Measurements from ENCODE around the gene EYA3. TPM values are rescaled to one million over a fixed set of nuclear protein-coding genes. Genes with fewer than 3 reads are reported as not detected.

The EYA3 gene
- total and polyA plus RNA-seq, 8 donors = 22.9 to 33.0 (median 29.1) TPM

- intact Hi-C loops (cut with DNase I) = no loop called here
- Histone ChIP-seq H3K27me3 (no peaks in the 10 kb centered on the region), H3K4me3 (no peak overlapping the region), H3K27ac (peak overlapping the region; percentile 79 to 96), H3K36me3 (no peaks in the 10 kb centered on the region), H3K9me3 (no peaks in the 10 kb centered on the region), H3K4me1 (peaks cover 6 to 73% of the 10 kb centered on the region in 2 donors)
- DNase-seq (peak in 2 of 4 donors; percentile 9 to 76), ATAC-seq (peak; percentile 86)
- TF ChIP-seq, protein P1, sequence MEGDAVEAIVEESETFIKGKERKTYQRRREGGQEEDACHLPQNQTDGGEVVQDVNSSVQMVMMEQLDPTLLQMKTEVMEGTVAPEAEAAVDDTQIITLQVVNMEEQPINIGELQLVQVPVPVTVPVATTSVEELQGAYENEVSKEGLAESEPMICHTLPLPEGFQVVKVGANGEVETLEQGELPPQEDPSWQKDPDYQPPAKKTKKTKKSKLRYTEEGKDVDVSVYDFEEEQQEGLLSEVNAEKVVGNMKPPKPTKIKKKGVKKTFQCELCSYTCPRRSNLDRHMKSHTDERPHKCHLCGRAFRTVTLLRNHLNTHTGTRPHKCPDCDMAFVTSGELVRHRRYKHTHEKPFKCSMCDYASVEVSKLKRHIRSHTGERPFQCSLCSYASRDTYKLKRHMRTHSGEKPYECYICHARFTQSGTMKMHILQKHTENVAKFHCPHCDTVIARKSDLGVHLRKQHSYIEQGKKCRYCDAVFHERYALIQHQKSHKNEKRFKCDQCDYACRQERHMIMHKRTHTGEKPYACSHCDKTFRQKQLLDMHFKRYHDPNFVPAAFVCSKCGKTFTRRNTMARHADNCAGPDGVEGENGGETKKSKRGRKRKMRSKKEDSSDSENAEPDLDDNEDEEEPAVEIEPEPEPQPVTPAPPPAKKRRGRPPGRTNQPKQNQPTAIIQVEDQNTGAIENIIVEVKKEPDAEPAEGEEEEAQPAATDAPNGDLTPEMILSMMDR (IDR thresholded peaks at IDR 0.05) = no peak
Measured at GRCh38 chr1:28135371-28136168, 47.2 kb upstream of the EYA3 start.

- DNase-seq = no peak
- ATAC-seq = no peak
- Histone ChIP-seq H3K9me3 (no peaks in the 10 kb centered on the region), H3K27ac (peak overlapping the region; percentile 79 to 96), H3K36me3 (no peaks in the 10 kb centered on the region), H3K27me3 (no peaks in the 10 kb centered on the region), H3K4me3 (no peak overlapping the region), H3K4me1 (peaks cover 6 to 66% of the 10 kb centered on the region in 2 donors)
- TF ChIP-seq, protein P1 (IDR thresholded peaks at IDR 0.05) = no peak
- intact Hi-C loops (cut with DNase I) = no loop called here
Measured at GRCh38 chr1:28134651-28135207, 46.3 kb upstream of the EYA3 start.

DNA sequence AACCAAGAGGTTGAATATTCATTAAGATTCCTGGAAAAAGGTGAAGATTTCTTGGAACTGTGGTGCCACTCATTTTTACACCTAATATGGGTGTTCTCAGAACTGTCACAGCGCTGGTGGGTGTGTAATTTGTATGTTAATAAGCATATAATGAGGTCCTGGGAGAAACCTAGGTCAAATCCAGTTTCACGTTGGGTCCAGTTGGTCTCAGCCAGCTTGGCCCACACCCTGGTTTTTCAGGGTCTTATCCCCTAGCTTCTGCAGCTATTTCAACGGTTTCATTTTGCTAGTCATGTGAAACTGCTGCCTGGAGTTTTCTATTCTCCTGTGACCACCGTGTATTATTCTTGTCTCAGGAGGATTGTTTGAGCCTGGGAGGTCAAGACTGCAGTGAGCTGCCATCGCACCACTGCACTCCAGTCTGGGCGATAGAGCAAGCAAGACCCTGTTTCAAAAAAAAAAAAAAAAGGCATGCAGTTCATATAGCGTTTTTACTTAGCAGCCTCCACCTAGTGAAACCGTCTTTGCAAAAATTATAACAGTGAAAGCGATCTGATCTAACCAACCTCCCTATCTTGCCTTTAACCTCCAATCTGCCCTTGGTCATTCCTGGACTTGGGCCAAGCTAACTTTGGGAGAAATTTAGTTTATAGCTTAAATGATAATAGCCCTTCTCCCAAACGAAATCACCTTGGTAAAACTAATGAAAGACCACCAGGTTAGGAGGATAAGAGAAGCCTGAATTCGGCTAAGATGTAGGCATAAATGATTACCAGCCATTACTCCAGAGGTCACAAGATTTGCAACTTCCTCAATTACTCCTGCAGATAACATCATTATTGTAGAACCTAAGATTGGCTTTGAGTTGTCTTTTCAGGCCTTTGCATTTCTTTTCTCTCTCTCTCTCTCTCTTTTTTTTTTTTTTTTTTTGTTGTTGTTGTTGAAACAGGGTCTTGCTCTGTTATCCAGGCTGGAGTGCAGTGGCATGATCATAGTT is 44.1 kb upstream of the EYA3 start:
- peak overlapping the region in 1 of 2 donors; percentile 28 for H3K27ac ChIP-seq
- no peaks in the 10 kb centered on the region for H3K9me3 ChIP-seq
- H3K4me3 ChIP-seq = no peak overlapping the region
- TF ChIP-seq, protein P1 (IDR thresholded peaks at IDR 0.05) = no peak
- H3K36me3 ChIP-seq = no peaks in the 10 kb centered on the region
- DNase-seq (no peak), ATAC-seq (no peak)
- peaks cover 6 to 64% of the 10 kb centered on the region in 2 donors for H3K4me1 ChIP-seq
- no peaks in the 10 kb centered on the region for H3K27me3 ChIP-seq
- intact Hi-C loops (cut with DNase I) = no loop called here

DNA sequence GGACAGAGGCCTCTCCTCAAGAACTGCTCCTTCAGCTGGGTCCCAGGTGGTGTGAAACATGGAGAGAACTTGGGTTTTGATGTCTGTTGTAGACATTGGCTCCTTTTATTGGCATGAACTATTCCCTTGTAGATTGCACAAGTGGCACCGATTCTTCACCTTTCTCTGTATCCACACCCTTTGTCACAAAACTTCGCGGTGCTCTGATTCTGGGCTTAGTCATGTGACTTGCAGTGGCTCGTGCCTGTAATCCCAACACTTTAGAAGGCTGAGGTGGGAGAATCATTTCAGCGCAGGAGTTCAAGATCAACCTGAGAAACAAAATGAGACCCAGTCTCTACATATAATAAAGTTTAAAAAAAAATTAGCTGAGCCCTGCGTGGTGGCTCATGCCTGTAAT is 42.5 kb upstream of the EYA3 start:
- H3K27me3 ChIP-seq = no peaks in the 10 kb centered on the region
- H3K27ac ChIP-seq = no peak overlapping the region
- H3K4me1 ChIP-seq = peaks cover 3 to 58% of the 10 kb centered on the region in 2 donors
- no peak overlapping the region for H3K4me3 ChIP-seq
- DNase-seq (no peak), ATAC-seq (no peak)
- intact Hi-C loops (cut with DNase I) = no loop called here
- H3K9me3 ChIP-seq = no peaks in the 10 kb centered on the region
- TF ChIP-seq, protein P1 (IDR thresholded peaks at IDR 0.05) = no peak
- H3K36me3 ChIP-seq = no peaks in the 10 kb centered on the region

All from left lung (tissue), 10 donors.